HCT116 (cell line): Measurements from ENCODE around the gene LRRC14B. TPM values are rescaled to one million over a fixed set of nuclear protein-coding genes. Genes with fewer than 3 reads are reported as not detected.

ENCODE experiments used
- ATAC-seq: fragments of 200-7000 bp; cut with Tn5 transposase; 2 replicates; pipeline ENCODE4 v1.9.1; 2020; ENCODE audit warnings: mild to moderate bottlenecking, moderate library complexity
- BruUV-seq: library from RNA; stranded (reverse); fragments of 400-500 nt; replicated peaks from 2 replicates; lab custom pipeline; 2021; lab: Mats Ljungman, UMichigan
- CTCF ChIA-PET: fragments of 300-600 bp; sonication (Branson Sonifier 250); formaldehyde crosslinking; loops from one replicate; lab custom pipeline; 2021; ENCODE audit warnings: antibody characterized with exemption; lab: Charles Lee
- POLR2A ChIA-PET: fragments of 300-600, 350-600 bp; sonication (Branson Sonifier 250); formaldehyde crosslinking; loops from one replicate; lab custom pipeline; 2021; ENCODE audit warnings: antibody characterized with exemption; lab: Charles Lee
- RAD21 ChIA-PET, 2 experiments: fragments of 300-600 bp; sonication (Branson Sonifier 250); formaldehyde crosslinking; loops; one replicate each; lab custom pipeline; 2023; ENCODE audit warnings: low total read pairs in 2 of 2; ENCODE audit not compliant: uncharacterized antibody in 2 of 2, unreplicated experiment in 2 of 2, low non-redundant PET in 1 of 2; lab: Charles Lee
- DNase-seq: peaks from one replicate; pipeline ENCODE4 v3.0.0-alpha.2; 2010; ENCODE audit warnings: low read depth, low spot score
- H2AFZ ChIP-seq: fragments of 200-600 bp; shearing (Covaris generic), sonication (generic); 2 replicates; pipeline ENCODE4 v1.6.1; 2017; ENCODE audit warnings: low read depth, mixed run types, mixed read lengths, antibody characterized with exemption, low read length; ENCODE audit not compliant: poor library complexity, severe bottlenecking
- H3K27ac ChIP-seq: 2 replicates; pipeline ENCODE4 v1.5.1; 2012; ENCODE audit warnings: low read depth, low read length
- H3K27me3 ChIP-seq: fragments of 200-600 bp; sonication (generic); 2 replicates; pipeline ENCODE4 v1.6.1; 2016; ENCODE audit warnings: mixed run types, low read length, mixed read lengths; ENCODE audit not compliant: insufficient read depth
- H3K36me3 ChIP-seq, 2 experiments: fragments of 200-500 bp in 1 of 2; fragments of 200-600 bp in 1 of 2; sonication (Bioruptor generic) in 1 of 2; sonication (generic) in 1 of 2; 2 replicates each; pipeline versions ENCODE4 v1.5.1 to v1.6.1; 2014 to 2016; ENCODE audit warnings: low read length in 2 of 2, inconsistent platforms in 1 of 2, mixed read lengths in 1 of 2, mixed run types in 1 of 2; ENCODE audit not compliant: insufficient read depth in 2 of 2, control insufficient read depth in 1 of 2
- H3K4me1 ChIP-seq, 2 experiments: fragments of 200-600 bp in 1 of 2; sonication (generic) in 1 of 2; 2 replicates each; pipeline versions ENCODE4 v1.5.1 to v1.6.1; 2012 to 2017; ENCODE audit warnings: low read length in 2 of 2, inconsistent platforms in 1 of 2, mild to moderate bottlenecking in 1 of 2, mixed read lengths in 1 of 2, mixed run types in 1 of 2, moderate library complexity in 1 of 2; ENCODE audit not compliant: insufficient read depth in 2 of 2, control insufficient read depth in 1 of 2
- H3K4me2 ChIP-seq: fragments of 200-600 bp; sonication (generic); 2 replicates; pipeline ENCODE4 v1.6.1; 2017; ENCODE audit warnings: mixed run types, low read length, mixed read lengths
- H3K4me3 ChIP-seq, 2 experiments: fragments of 200-600 bp in 1 of 2; sonication (generic) in 1 of 2; replicated peaks in 1 of 2; 2 replicates each; pipeline ENCODE4 v1.5.1; 2011 to 2016; ENCODE audit warnings: low read length in 2 of 2, control low read depth in 1 of 2, low read depth in 1 of 2, mild to moderate bottlenecking in 1 of 2, mixed read lengths in 1 of 2, mixed run types in 1 of 2
- H3K79me2 ChIP-seq: fragments of 200-600 bp; sonication (generic); 2 replicates; pipeline ENCODE4 v1.6.1; 2017; ENCODE audit warnings: mild to moderate bottlenecking, mixed run types, low read length, moderate library complexity, mixed read lengths; ENCODE audit not compliant: insufficient read depth
- H3K9ac ChIP-seq: fragments of 200-600 bp; sonication (generic); 2 replicates; pipeline ENCODE4 v1.6.1; 2016; ENCODE audit warnings: low read length, mixed read lengths
- H3K9me2 ChIP-seq: fragments of 200-600 bp; sonication (generic), shearing (Covaris generic); 2 replicates; pipeline ENCODE4 v1.6.1; 2017; ENCODE audit warnings: mixed run types, mild to moderate bottlenecking, moderate library complexity; ENCODE audit not compliant: insufficient read depth
- H3K9me3 ChIP-seq, 2 experiments: fragments of 200-500 bp in 1 of 2; fragments of 200-600 bp in 1 of 2; sonication (Bioruptor generic) in 1 of 2; sonication (generic) in 1 of 2; 2 replicates each; pipeline ENCODE4 v1.6.1; 2014 to 2017; ENCODE audit warnings: low read length in 2 of 2, mixed read lengths in 2 of 2, inconsistent platforms in 1 of 2, low read depth in 1 of 2, mild to moderate bottlenecking in 1 of 2, mixed run types in 1 of 2, moderate library complexity in 1 of 2; ENCODE audit not compliant: control insufficient read depth in 1 of 2, insufficient read depth in 1 of 2
- H4K20me1 ChIP-seq: fragments of 200-600 bp; sonication (generic), shearing (Covaris generic); 2 replicates; pipeline ENCODE4 v1.6.1; 2017; ENCODE audit warnings: mixed run types, mild to moderate bottlenecking, moderate library complexity; ENCODE audit not compliant: insufficient read depth
- CTCF ChIP-seq, 3 experiments: fragments of 200-600 bp in 1 of 3; sonication (generic) in 1 of 3; IDR thresholded peaks in 2 of 3; conservative IDR thresholded peaks in 1 of 3; 2 replicates each; pipeline ENCODE4 v1.5.1; 2012 to 2017; ENCODE audit warnings: low read depth in 2 of 3, low read length in 2 of 3, antibody characterized with exemption in 1 of 3, borderline replicate concordance in 1 of 3, control low read depth in 1 of 3, mild to moderate bottlenecking in 1 of 3, mixed read lengths in 1 of 3, mixed run types in 1 of 3, moderate library complexity in 1 of 3; ENCODE audit not compliant: insufficient read depth in 1 of 3
- EGR1 ChIP-seq: IDR thresholded peaks from 2 replicates; pipeline ENCODE4 v1.6.1; 2012; ENCODE audit warnings: low read depth
- EZH2 ChIP-seq: fragments of 200-600 bp; sonication (generic); IDR thresholded peaks from 2 replicates; pipeline ENCODE4 v1.6.1; 2017; ENCODE audit warnings: antibody characterized with exemption, mixed run types
- EZH2phosphoT487 ChIP-seq: fragments of 200-600 bp; IDR thresholded peaks from 2 replicates; pipeline ENCODE4 v1.6.1; 2018; ENCODE audit warnings: antibody characterized with exemption, borderline replicate concordance
- POLR2A ChIP-seq: IDR thresholded peaks from 2 replicates; pipeline ENCODE4 v1.7.0; 2011; ENCODE audit warnings: borderline replicate concordance; ENCODE audit not compliant: insufficient read depth, insufficient read length; ENCODE audit errors: extremely low read depth
- RAD21 ChIP-seq: IDR thresholded peaks from 2 replicates; pipeline ENCODE4 v1.6.1; 2012; ENCODE audit warnings: low read depth, mild to moderate bottlenecking
- SP1 ChIP-seq: IDR thresholded peaks from 2 replicates; pipeline ENCODE4 v1.6.1; 2012; ENCODE audit warnings: low read depth
- intact Hi-C: fragments of 100-400 bp; cut with micrococcal nuclease; formaldehyde crosslinking; loops from 2 replicates; pipeline ENCODE4 v1.10.0; 2022
- total RNA-seq: library from RNA; stranded (reverse); gene quantifications from one replicate; pipeline ENCODE4 v1.2.1, GENCODE V29; 2021; ENCODE audit not compliant: unreplicated experiment

The LRRC14B gene
- total RNA-seq, 1 experiment from 2014 or later = not detected

- H3K27ac ChIP-seq = no peak overlapping the region
- POLR2A ChIA-PET = no interaction called here
- no peak overlapping the region for H3K4me2 ChIP-seq
- H4K20me1 ChIP-seq = no peaks in the 10 kb centered on the region
- ATAC-seq = no peak
- H3K4me3 ChIP-seq = no peak overlapping the region
- no TSS peak for BruUV-seq
- no peaks in the 10 kb centered on the region for H3K79me2 ChIP-seq
- RAD21 ChIA-PET = no interaction called here
- H3K36me3 ChIP-seq = no peaks in the 10 kb centered on the region
- H2AFZ ChIP-seq = no peak overlapping the region
- no peak for TF ChIP-seq RAD21
- no peak for TF ChIP-seq EZH2phosphoT487
- TF ChIP-seq EGR1 = no peak
- no peak for TF ChIP-seq EZH2
- no peak for TF ChIP-seq POLR2A
- TF ChIP-seq, all 23 proteins: peak for 0
- no peak overlapping the region for H3K9ac ChIP-seq
- DNase-seq = no peak
- intact Hi-C loops = no loop called here
- H3K9me3 ChIP-seq = no peaks in the 10 kb centered on the region
- peaks cover 6 to 11% of the 10 kb centered on the region in 2 experiments for H3K4me1 ChIP-seq
- CTCF ChIA-PET = no interaction called here
- H3K9me2 ChIP-seq = no peaks in the 10 kb centered on the region
- H3K27me3 ChIP-seq = no peaks in the 10 kb centered on the region
Measured at GRCh38 chr5:185095-186070, 5.9 kb upstream of the LRRC14B start.

- no peak for ATAC-seq
- ChIA-PET RAD21 (no interaction called here), POLR2A (no interaction called here), CTCF (no interaction called here)
- intact Hi-C loops = no loop called here
- Histone ChIP-seq H3K4me2 (no peak overlapping the region), H3K27me3 (no peaks in the 10 kb centered on the region), H3K9ac (no peak overlapping the region), H2AFZ (no peak overlapping the region), H4K20me1 (no peaks in the 10 kb centered on the region), H3K9me3 (no peaks in the 10 kb centered on the region), H3K27ac (no peak overlapping the region), H3K9me2 (no peaks in the 10 kb centered on the region), H3K79me2 (no peaks in the 10 kb centered on the region), H3K36me3 (no peaks in the 10 kb centered on the region), H3K4me3 (no peak overlapping the region), H3K4me1 (peaks cover 5 to 10% of the 10 kb centered on the region in 2 experiments)
- no TSS peak for BruUV-seq
- DNase-seq = no peak
- no peak for TF ChIP-seq SP1
- TF ChIP-seq POLR2A = no peak
- no peak for TF ChIP-seq CTCF (IDR thresholded peaks at IDR 0.05 in 2 of 3, conservative IDR thresholded peaks at IDR 0.05 in 1 of 3; ENCODE audit: borderline replicate concordance in 1 of 3, insufficient read depth in 1 of 3, low read depth in 2 of 3, low read length in 2 of 3)
Measured at GRCh38 chr5:186091-187041, 4.9 kb upstream of the LRRC14B start.
